Brain microvascular endothelial cell (primary cell): ENCODE measurements around the gene DDHD1.
"Not testable (repeated sequence)": the region's sequence is repeated elsewhere in the genome, so short reads cannot be mapped to it uniquely, and the experiment has no call there.

Source experiments
- DNase-seq: peaks from one replicate; pipeline ENCODE4 v3.0.0-alpha.2; 2020
- H3K27ac ChIP-seq: fragments of 250-450 bp; sonication (Bioruptor Pico); 2 replicates; pipeline ENCODE4 v1.5.1; 2020; ENCODE audit warnings: mild to moderate bottlenecking, moderate library complexity
- H3K27me3 ChIP-seq: fragments of 250-450 bp; sonication (Bioruptor Pico); replicated peaks from 2 replicates; pipeline ENCODE4 v1.5.1; 2020; ENCODE audit warnings: mild to moderate bottlenecking
- H3K36me3 ChIP-seq: fragments of 250-450 bp; sonication (Bioruptor Pico); replicated peaks from 2 replicates; pipeline ENCODE4 v1.5.1; 2020; ENCODE audit warnings: mild to moderate bottlenecking
- H3K4me3 ChIP-seq: 2 replicates; pipeline ENCODE4 v1.5.1; 2011; ENCODE audit warnings: low read depth, mild to moderate bottlenecking, control low read depth, low read length, moderate library complexity
- CTCF ChIP-seq: IDR thresholded peaks from 2 replicates; pipeline ENCODE4 v1.5.1; 2011; ENCODE audit warnings: low read depth, mild to moderate bottlenecking, moderate library complexity, low read length, control low read depth, inconsistent platforms; ENCODE audit errors: missing control alignments
- in situ Hi-C: cut with HindIII; loops from 2 replicates; pipeline ENCODE4 v1.10.0; 2017; ENCODE audit warnings: low sequenced_read_pairs, low pct_ligation_motif_present

DDHD1 gene

GRCh38 chr14:53137568-53138203, 15.4 kb downstream of the DDHD1 start:
- no peak overlapping the region for H3K4me3 ChIP-seq
- H3K27ac ChIP-seq: no peak overlapping the region
- H3K36me3 ChIP-seq: no peaks in the 10 kb centered on the region
- in situ Hi-C loops: no loop called here
- no peak for TF ChIP-seq CTCF
- H3K27me3 ChIP-seq: no peaks in the 10 kb centered on the region
- DNase-seq: no peak

- DNase-seq, H3K27me3 ChIP-seq, in situ Hi-C loops, H3K36me3 ChIP-seq, H3K27ac ChIP-seq, H3K4me3 ChIP-seq: not testable (repeated sequence)
Observed at GRCh38 chr14:53130491-53130890, 22.6 kb downstream of the DDHD1 start.

- H3K36me3 ChIP-seq: no peaks in the 10 kb centered on the region
- in situ Hi-C loops: no loop called here
- H3K4me3 ChIP-seq: no peak overlapping the region
- H3K27ac ChIP-seq: no peak overlapping the region
- no peak for DNase-seq
- no peaks in the 10 kb centered on the region for H3K27me3 ChIP-seq
- TF ChIP-seq CTCF: no peak
Observed at GRCh38 chr14:53128303-53129028, 24.7 kb downstream of the DDHD1 start.

GRCh38 chr14:53127832-53128231, 25.3 kb downstream of the DDHD1 start:
- Histone ChIP-seq H3K27ac (no peak overlapping the region), H3K36me3 (no peaks in the 10 kb centered on the region), H3K4me3 (no peak overlapping the region), H3K27me3 (no peaks in the 10 kb centered on the region)
- TF ChIP-seq CTCF: no peak
- DNase-seq: no peak
- in situ Hi-C loops: no loop called here

- no peak overlapping the region for H3K27ac ChIP-seq
- no peak overlapping the region for H3K4me3 ChIP-seq
- DNase-seq: no peak
- TF ChIP-seq CTCF: no peak
- H3K36me3 ChIP-seq: no peaks in the 10 kb centered on the region
- H3K27me3 ChIP-seq: no peaks in the 10 kb centered on the region
- in situ Hi-C loops: no loop called here
Observed at GRCh38 chr14:53127151-53127550, 26.0 kb downstream of the DDHD1 start.

- no peak for DNase-seq
- no peak for TF ChIP-seq CTCF
- Histone ChIP-seq H3K36me3 (no peaks in the 10 kb centered on the region), H3K27me3 (no peaks in the 10 kb centered on the region), H3K4me3 (no peak overlapping the region), H3K27ac (no peak overlapping the region)
- in situ Hi-C loops: no loop called here
Observed at GRCh38 chr14:53126731-53127130, 26.4 kb downstream of the DDHD1 start.
